NCI-H345 treated with DMSO at 0.1 percent for 48 hours (cell line): Measurements from ENCODE around the gene HDAC4.
A peak's percentile ranks its signal among the peaks of the same experiment; 100 is the strongest.

Source experiments
- DNase-seq: peaks from one replicate; lab custom pipeline; 2025; ENCODE audit not compliant: unreplicated experiment; lab: John Stamatoyannopoulos, UW

Gene HDAC4

GRCh38 chr2:239226677-239227581 is 173.9 kb downstream of the HDAC4 start:
- no peak for DNase-seq

DNA sequence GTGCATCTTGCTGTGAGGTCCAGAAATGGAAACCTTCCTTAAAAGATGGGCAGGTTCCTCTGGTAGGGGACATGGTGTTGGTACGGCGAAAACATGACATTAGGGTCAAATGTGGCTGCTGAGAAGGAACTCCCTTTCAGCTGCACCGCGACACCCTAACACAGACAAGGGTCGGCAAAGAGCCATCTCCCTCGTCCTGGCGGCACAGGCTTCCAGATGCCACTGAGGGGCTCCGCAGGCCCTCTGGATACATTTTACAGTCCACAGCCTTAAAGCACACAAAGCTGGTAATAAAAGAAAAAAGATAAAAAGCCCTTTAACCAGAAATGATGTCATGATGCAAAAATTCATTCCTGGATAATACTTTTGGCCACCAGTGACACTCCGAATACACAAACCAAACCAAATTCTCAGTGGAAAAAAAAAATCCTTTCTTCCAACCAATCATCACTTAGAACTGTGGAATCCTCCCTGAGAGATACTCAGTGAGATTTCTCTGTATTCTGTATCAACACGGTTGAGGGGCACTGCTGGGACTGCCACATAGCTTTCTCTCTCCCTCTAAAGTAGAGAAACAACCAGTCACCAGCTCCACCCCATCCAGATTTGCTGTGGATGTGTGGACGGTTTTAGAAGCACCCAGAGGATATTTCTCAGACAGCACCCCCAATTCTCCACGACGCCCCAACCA is 174.8 kb downstream of the HDAC4 start:
- DNase-seq, result no peak

- peak; percentile 77 for DNase-seq
Measured at GRCh38 chr2:239225371-239225851, 175.4 kb downstream of the HDAC4 start.

DNA sequence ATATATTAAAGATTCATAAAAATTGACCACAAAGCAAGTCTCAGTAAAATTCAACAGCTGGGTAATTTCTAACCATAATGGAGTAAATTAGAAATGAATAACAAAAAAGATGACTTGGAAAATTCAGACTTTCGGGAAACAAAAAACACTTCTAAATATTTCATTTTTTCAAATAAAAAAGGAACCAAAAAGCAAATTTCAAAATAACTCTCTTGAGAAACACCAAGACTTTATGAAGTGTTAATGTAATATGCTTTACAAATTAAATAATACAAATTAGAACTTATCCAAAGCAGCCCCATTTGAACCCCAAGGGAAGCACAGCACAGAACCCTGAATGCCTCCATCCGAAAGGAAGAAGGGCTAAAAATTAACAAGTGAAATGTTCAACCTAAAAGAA is 175.9 kb downstream of the HDAC4 start:
- no peak for DNase-seq

DNA sequence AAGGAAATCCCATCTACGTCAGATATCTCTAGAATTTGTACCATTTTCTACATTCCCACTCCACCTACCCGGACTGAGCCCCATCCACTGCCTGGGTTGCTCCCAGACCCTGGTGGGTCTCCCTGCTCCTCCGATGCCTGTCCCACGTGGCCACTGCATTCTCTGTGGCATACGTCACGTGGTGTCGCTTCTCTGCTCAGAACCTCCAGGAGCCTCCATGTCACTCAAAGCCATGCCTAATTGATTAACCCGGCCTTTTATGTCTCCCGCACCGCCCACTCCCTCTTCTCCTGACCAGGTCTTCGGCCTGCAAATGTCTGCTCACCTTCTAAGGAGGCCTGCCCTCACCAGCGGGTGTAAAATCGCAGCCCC is 176.6 kb downstream of the HDAC4 start:
- no peak for DNase-seq

DNA sequence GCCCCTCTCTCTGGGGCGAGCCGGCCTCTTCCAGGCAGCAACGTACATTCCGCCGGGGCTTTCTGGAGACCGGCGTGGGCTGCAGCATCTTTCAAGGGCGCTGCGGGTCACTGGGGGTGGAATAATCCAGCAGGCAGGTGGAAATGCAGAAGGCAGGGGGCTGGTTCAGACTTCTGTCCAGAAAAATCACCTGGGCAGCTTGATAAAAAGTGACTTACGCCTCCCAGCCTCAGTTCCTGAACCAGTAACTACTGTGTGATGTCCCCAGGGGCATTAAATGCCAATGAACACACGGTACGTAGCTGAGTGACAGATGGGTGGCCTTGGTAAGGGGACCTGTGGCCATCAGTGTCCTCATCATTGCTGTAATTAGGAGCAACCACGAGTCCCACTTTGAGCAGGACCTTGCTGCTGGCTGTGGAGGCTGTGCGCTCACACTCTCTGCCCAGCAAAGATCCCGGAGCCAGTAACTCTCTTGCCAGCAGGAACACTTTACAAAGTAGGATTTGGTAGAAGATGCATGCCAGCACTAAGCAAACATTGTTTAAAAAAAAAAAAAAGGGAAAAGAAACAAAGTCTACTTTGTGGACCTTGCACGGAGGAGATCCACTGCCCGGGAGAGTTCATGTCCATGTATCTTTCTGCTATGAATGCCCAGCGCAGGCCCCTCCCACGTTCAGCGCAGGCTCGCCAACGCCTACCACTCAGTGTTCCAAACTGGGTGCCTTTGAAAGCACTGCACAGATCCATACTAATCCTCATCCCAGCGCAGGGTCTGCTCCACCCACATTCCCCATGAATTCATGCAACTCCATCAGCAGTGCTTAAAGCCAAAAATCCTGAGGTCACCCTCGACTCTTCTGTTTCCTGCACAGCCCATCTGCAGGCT is 177.3 kb downstream of the HDAC4 start:
- DNase-seq, result no peak

- no peak for DNase-seq
Measured at GRCh38 chr2:239222706-239223309, 178.0 kb downstream of the HDAC4 start.

GRCh38 chr2:239222312-239222660 is 178.5 kb downstream of the HDAC4 start:
- no peak for DNase-seq

DNA sequence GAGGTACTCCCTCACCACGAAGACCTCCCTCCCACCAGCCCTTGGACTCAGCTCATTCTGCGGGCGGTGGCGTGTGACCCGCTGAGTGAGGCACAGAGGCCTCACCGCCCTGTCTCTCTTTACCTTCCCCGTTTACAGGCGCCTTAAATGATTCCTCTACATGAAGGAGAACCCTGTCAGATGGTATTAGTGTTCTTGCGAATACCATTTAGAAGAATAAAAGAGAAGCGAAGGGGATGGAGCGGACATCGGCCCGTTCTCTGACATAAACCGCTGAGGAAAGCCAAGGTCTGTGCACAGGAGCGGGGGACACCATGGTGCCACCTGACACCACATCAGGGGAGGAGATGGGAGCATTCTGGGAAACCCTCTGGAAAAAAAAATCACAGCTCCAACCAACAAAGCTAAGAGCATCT is 179.8 kb downstream of the HDAC4 start:
- no peak for DNase-seq

DNA sequence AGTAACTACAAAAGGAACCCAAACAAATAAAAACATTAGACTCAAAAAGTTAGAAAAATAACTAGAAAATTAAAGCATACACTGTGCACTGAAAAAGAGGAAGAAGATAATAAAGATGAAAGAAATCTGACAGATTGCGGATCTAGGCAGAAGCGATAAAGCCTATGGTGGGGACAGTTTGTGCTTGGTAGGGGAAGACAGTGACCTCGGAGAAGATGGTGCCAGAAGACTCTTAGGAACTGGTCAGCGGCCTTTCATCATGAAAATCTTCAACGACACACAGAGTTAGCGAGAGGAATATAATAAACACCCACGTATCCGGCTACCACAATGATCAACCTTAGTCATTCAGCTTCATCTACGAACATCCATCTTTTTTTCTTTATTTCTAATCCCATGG is 180.5 kb downstream of the HDAC4 start:
- DNase-seq, result no peak

- no peak for DNase-seq
Measured at GRCh38 chr2:239216614-239217273, 184.1 kb downstream of the HDAC4 start.

DNA sequence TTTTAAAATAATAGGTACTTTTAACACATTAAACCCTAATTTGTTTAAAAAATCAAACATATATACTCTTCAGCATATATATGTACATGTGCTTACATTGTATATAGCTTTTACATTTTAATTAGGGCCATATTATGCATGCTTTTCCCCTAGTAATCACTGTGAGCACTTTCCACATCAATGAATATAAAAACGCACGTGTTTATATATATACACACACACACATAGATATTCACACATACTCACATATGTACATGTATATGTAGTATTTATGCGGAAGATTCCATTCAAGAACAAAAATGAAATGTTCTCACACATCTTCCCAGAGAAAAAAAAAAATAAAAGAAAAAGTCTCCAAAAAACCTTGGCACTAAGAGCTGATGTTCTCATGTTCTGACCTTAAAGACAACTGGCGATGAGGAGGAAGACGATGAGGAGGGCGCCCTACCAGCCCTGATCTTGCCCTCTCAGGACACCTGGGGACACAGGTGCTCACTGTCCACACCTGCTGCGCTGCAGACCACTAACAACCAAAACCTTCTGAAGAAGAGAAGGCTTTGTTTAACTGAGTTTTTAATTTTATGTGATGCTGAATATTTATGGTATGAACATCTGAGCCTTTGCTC is 184.7 kb downstream of the HDAC4 start:
- no peak for DNase-seq

DNA sequence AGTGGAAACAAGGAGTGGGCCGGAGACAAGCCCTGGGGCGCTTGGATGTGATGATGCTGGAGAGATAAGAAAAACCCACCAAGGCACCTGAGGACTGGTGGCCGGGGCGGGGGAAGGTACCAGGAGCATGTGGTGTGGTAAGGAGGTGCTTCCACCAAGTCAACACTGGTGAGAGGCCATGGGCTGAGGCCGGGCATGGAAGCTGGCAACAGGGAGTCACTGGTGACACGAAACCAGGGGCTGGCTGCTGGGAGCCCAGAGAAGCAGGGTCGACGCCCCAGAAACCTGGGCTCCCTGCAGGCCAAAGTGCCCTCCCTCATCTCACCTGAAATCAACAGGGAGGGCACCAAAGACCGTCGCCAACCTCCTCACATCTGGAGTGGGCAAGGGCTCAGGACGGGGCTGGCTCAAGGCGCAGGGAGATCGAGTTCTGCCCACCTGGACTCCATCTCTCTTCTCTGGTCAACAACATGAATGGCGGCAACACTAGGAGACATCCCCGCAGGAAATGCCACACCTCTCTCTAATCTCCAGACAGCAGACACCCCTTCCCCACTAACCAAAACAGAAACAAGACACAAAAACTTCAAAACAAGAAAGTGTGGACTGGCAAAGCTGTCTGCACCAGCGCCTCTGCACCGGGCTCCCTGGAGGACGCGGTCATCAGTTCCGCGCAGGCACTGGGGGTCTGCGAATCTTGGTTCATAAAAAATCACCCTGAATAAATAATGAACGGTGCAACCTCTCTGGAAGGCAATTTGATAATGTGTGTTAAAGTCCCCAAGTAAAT is 185.5 kb downstream of the HDAC4 start:
- no peak for DNase-seq

DNA sequence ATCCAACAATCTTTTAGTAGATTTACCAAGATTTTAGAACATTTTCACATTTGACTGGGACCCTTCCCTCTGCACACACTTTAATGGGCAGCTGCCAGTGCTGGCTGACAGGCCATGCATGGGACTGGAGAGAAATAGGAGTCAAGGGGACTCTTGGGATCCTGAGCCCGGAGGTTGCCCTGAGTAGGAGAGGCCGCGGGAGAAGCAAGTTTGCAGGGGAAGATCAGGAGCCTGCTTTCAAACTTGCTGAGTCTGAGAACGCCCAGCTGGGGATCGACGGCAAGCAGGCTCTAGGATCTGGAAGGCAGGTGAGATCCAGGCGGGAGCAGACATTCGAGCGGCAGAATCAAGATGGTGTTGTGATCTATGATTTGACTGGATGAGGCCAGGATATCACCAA is 186.1 kb downstream of the HDAC4 start:
- no peak for DNase-seq

- DNase-seq, result no peak
Measured at GRCh38 chr2:239213643-239214101, 187.1 kb downstream of the HDAC4 start.

DNA sequence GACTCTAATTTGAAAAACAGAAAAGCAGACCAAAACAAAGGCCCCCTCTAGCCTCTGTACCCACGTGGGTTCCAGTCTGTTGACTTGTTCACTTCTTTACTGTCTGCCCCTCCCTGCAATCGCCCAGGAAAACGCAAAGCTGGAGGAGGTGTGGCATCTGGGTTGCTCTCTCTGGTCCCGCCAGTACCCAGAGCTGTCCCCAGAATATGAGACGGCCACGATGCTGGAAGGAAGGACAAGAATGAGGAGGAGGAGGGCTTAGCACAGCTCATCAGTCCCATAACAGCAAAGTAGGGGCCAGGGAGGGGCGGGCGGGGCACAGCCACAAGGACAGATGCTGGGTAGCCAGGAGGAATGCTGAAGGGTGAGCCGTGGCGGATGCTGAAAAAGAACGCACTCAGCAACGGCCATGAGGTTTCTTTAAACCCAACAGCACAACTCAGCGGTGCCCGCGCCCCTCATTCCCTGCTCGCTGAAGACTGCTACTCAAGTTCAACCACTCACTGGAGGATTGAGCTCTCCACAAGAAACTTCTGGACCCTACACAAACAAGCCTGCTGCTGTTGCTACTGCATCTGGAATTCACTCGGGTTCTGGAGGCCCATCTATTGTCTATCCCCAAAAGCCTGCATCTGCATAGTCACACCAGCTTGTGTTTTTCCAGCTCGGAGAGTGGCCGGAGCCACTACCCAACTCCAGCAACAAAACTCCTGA is 187.7 kb downstream of the HDAC4 start:
- DNase-seq, result no peak

GRCh38 chr2:239212121-239212928 is 188.5 kb downstream of the HDAC4 start:
- no peak for DNase-seq
